Right lobe of liver (tissue), 6 donors: ENCODE results near the gene PLA2R1. TPM values are rescaled to one million over a fixed set of nuclear protein-coding genes. Genes with fewer than 3 reads are reported as not detected.

Experiments used
- ATAC-seq, 4 donors: fragments of 200-7000 bp; cut with Tn5 transposase; one replicate each; pipeline ENCODE4 v1.9.1; 2020; ENCODE audit warnings: mild to moderate bottlenecking in 4 of 4, moderate library complexity in 4 of 4
- DNase-seq, 3 donors: peaks; one replicate each; pipeline ENCODE4 v3.0.0-alpha.2; 2020
- H3K27ac ChIP-seq, 3 donors: fragments of 200-600 bp; one replicate each; pipeline ENCODE4 v1.8.0; 2022
- H3K27me3 ChIP-seq, 2 donors: fragments of 200-600 bp; one replicate each; pipeline ENCODE4 v1.8.0; 2022
- H3K36me3 ChIP-seq, 4 donors: fragments of 200-600 bp; sonication (generic) in 1 of 4; one replicate each; pipeline versions ENCODE4 v1.5.1 to v1.8.0; 2017 to 2022; ENCODE audit warnings: control low read depth in 1 of 4
- H3K4me1 ChIP-seq, 4 donors: fragments of 200-600 bp; sonication (generic) in 1 of 4; one replicate each; pipeline versions ENCODE4 v1.5.1 to v1.8.0; 2017 to 2022; ENCODE audit warnings: control low read depth in 1 of 4
- H3K4me3 ChIP-seq, 3 donors: fragments of 200-600 bp; one replicate each; pipeline ENCODE4 v1.8.0; 2022
- H3K9me3 ChIP-seq, 4 donors: fragments of 200-600 bp; sonication (generic) in 1 of 4; one replicate each; pipeline versions ENCODE4 v1.5.1 to v1.8.0; 2017 to 2022; ENCODE audit warnings: control low read depth in 1 of 4
- POLR2A ChIP-seq: fragments of 450-650 bp; IDR thresholded peaks from one replicate; pipeline ENCODE4 v1.6.1; 2017; ENCODE audit warnings: antibody characterized with exemption, mild to moderate bottlenecking
- WGBS: methylation state at CpG from one replicate; pipeline ENCODE4 v1.1.6; 2018; ENCODE audit warnings: low coverage, low lambda C conversion rate; ENCODE audit not compliant: insufficient coverage; ENCODE audit errors: missing lambda C conversion rate; 5-methylcytosine and 5-hydroxymethylcytosine counted together
- intact Hi-C, 2 donors: fragments of 100-400 bp; cut with DNase I; formaldehyde crosslinking; loops; one replicate each; pipeline versions ENCODE4 v1.11.2 to v1.14.1; 2022
- total RNA-seq, 6 experiments: library from RNA; depleted of rRNA in 2 of 6; stranded (reverse); fragments of >200 nt in 2 of 6; fragmentation: NEBNext Ultra II Directional in 3 of 6; extraction: Animal tissue kit (Norgen Biotek cat#: 25700) in 3 of 6; gene quantifications; one replicate each; pipeline versions ENCODE4 v1.1.0 to v1.2.4, GENCODE V29; 2016 to 2023
- TF ChIP-seq, protein P1 (sequence below), 4 donors: fragments of 200-600 bp in 3 of 4; fragments of 450-650 bp in 1 of 4; IDR thresholded peaks; one replicate each; pipeline versions ENCODE4 v1.5.1 to v1.8.0; 2016 to 2022; ENCODE audit warnings: antibody characterized with exemption in 4 of 4, mild to moderate bottlenecking in 2 of 4
- donor health status: DM: no; HTN: yes; CAD: no.
- donor health status: DM: no; HTN: no; CAD: no.
- donor health status: DM: no; HTN: no; CAD: no.
- donor health status: DM: no; HTN: yes; CAD: no.
- donor health status: DM: no; HTN: yes; CAD: no.

Gene PLA2R1
- total RNA-seq, 6 experiments from 2014 or later: 0.70 to 1.6 (median 0.97) TPM

DNA sequence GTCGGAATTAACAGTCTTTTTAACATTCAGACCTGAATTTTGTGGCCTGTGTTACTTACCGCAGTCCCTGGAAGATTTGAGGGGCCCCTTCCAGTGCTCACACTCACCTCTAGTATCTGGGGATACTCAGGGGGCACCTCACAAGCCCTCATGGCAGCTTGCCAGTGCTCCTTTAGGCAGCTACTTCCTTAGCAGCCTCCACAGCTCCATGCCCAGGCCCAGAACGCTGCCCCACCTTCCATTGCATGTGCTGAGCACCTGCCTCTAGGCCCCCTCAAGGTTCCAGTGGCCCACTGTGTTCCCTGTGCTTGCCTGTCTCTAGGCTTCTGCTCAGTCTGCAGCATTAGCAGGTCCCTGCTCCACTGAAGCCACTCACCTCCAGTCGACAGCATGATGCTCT, 30.0 kb upstream of the PLA2R1 start:
- Histone ChIP-seq H3K9me3 (peaks cover 0 to 8% (median 4%) of the 10 kb centered on the region in 4 donors), H3K4me3 (no peak overlapping the region), H3K27me3 (no peaks in the 10 kb centered on the region), H3K4me1 (no peaks in the 10 kb centered on the region), H3K27ac (no peak overlapping the region), H3K36me3 (no peaks in the 10 kb centered on the region)
- TF ChIP-seq, protein P1, sequence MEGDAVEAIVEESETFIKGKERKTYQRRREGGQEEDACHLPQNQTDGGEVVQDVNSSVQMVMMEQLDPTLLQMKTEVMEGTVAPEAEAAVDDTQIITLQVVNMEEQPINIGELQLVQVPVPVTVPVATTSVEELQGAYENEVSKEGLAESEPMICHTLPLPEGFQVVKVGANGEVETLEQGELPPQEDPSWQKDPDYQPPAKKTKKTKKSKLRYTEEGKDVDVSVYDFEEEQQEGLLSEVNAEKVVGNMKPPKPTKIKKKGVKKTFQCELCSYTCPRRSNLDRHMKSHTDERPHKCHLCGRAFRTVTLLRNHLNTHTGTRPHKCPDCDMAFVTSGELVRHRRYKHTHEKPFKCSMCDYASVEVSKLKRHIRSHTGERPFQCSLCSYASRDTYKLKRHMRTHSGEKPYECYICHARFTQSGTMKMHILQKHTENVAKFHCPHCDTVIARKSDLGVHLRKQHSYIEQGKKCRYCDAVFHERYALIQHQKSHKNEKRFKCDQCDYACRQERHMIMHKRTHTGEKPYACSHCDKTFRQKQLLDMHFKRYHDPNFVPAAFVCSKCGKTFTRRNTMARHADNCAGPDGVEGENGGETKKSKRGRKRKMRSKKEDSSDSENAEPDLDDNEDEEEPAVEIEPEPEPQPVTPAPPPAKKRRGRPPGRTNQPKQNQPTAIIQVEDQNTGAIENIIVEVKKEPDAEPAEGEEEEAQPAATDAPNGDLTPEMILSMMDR (IDR thresholded peaks at IDR 0.05): no peak
- TF ChIP-seq POLR2A: no peak
- WGBS: 80% methylated on average over 2 of the region's 4 CpGs
- no peak for ATAC-seq
- intact Hi-C loops: no loop called here
- no peak for DNase-seq

DNA sequence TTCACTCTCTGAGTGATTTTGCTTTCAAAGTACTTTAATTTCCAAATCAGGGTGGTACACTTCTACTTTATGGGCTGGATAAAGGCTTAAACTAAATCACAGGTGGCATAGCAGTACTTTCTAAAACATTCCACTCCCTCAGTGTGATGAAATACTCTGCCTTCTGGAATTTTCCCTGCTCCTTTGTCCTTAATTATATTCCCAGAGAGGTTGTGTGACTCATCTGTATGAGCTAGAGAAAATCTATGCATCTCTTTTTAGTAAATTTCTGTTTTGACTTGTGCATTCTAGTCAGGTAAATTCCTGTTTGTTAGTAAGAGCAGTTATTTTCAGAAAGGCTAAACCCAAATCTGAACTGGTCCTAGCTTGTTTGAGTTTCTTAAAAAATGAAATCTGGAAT, 29.0 kb upstream of the PLA2R1 start:
- intact Hi-C loops: no loop called here
- no peak overlapping the region for H3K27ac ChIP-seq
- ATAC-seq: no peak
- no peaks in the 10 kb centered on the region for H3K27me3 ChIP-seq
- H3K4me1 ChIP-seq: no peaks in the 10 kb centered on the region
- no peak for DNase-seq
- no peak overlapping the region for H3K4me3 ChIP-seq
- H3K36me3 ChIP-seq: no peaks in the 10 kb centered on the region
- H3K9me3 ChIP-seq: peaks cover 0 to 13% (median 5%) of the 10 kb centered on the region in 4 donors
- no peak for TF ChIP-seq POLR2A
- TF ChIP-seq, protein P1 (IDR thresholded peaks at IDR 0.05): no peak

GRCh38 chr2:160087854-160088745, 25.7 kb upstream of the PLA2R1 start:
- intact Hi-C loops: no loop called here
- ATAC-seq (no peak), DNase-seq (no peak)
- 57% methylated on average over 4 of the region's 4 CpGs for WGBS
- H3K4me1 ChIP-seq: no peaks in the 10 kb centered on the region
- H3K4me3 ChIP-seq: no peak overlapping the region
- peaks cover 0 to 16% (median 5%) of the 10 kb centered on the region in 4 donors for H3K9me3 ChIP-seq
- no peaks in the 10 kb centered on the region for H3K36me3 ChIP-seq
- no peak for TF ChIP-seq POLR2A
- TF ChIP-seq, protein P1 (IDR thresholded peaks at IDR 0.05): peak in 2 of 4 donors; percentile 24 to 26
- no peak overlapping the region for H3K27ac ChIP-seq
- no peaks in the 10 kb centered on the region for H3K27me3 ChIP-seq

GRCh38 chr2:160085662-160086061, 23.2 kb upstream of the PLA2R1 start:
- intact Hi-C loops: no loop called here
- TF ChIP-seq POLR2A: no peak
- TF ChIP-seq, protein P1 (IDR thresholded peaks at IDR 0.05): no peak
- peaks cover 0 to 16% (median 5%) of the 10 kb centered on the region in 4 donors for H3K9me3 ChIP-seq

More at GRCh38 chr2:160085662-160086061, 23.2 kb upstream of the PLA2R1 start:
- ATAC-seq (no peak), DNase-seq (no peak)
- no peak overlapping the region for H3K4me3 ChIP-seq
- H3K27me3 ChIP-seq: no peaks in the 10 kb centered on the region
- H3K36me3 ChIP-seq: no peaks in the 10 kb centered on the region
- no peaks in the 10 kb centered on the region for H3K4me1 ChIP-seq
- H3K27ac ChIP-seq: no peak overlapping the region
- WGBS: 65% methylated on average over 2 of the region's 3 CpGs
